Measurements from ENCODE around the gene PRKACG.

The PRKACG gene

DNA sequence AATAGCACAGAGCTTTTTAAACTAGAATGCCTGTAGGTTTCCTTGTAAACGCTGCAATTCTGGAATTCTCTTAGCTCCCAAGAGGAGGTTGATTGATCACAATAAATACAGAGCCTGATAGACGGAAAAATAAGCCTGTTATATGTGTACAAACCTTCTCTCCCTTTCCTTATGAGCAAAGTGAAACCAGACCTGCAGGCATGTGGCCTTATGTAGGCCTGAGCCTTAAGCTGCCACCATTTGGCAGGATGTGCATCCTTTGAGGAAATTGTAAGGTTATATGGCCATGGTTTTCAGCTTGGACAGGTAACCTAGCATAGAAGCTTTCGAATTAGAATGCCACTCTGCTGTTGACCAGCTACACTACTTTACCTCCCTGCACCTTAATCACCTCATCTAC lies 49.1 kb downstream of the PRKACG start:
- in situ Hi-C loops (cut with HindIII; ENCODE audit: low pct_ligation_motif_present, low pct_unique_long_range_greater_than_20kb, low sequenced_read_pairs), result no loop called here
- DNase-seq, result no peak

DNA sequence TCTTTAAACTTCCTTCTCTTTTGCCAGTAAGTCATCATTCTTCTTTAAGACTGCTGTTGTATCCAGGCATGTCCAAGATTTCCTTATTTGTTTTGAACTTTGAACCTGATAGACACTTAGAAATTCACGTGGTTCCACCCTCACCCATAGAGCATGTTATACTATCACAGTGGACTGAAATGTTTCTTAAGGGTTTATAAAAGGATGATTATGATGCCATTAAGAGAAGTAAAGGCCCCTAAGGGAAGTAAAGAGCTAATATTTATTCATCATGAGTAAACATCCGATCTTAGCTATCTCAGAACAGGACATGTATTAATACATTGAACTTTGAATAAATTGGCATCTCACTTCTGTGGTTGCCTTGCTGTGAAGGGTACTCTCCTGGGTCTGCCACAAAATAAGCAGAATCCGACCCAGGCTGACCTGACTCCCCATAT lies 49.8 kb downstream of the PRKACG start:
- in situ Hi-C loops (cut with HindIII; ENCODE audit: low pct_ligation_motif_present, low pct_unique_long_range_greater_than_20kb, low sequenced_read_pairs), result no loop called here
- no peak for DNase-seq

DNA sequence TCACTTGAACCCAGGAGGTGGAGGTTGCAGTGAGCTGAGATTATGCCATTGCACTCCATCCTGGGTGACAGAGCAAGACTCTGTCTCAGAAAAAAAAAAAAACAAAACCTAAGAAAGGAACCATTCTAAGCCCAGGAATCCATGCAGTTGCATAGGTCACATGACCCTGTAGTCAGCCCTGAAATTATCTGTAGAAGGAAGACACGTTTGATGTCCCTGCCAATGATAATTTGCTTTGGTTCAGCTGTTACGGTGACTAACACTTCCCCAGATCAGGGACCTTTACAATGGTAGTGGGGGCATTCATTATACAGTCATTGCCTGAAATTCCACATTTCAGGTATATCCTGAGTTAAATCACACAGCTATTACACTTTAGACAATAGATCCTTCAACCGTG lies 50.5 kb downstream of the PRKACG start:
- in situ Hi-C loops (cut with HindIII; ENCODE audit: low pct_ligation_motif_present, low pct_unique_long_range_greater_than_20kb, low sequenced_read_pairs), result no loop called here
- DNase-seq, result no peak

Data from ACHN (cell line).